ENCODE measurements around the gene RPL21. TPM values are rescaled to one million over a fixed set of nuclear protein-coding genes. Genes with fewer than 3 reads are reported as not detected.
"Not testable (repeated sequence)": the region's sequence is repeated elsewhere in the genome, so short reads cannot be mapped to it uniquely, and the experiment has no call there.

Gene RPL21
- 1,000 to 10,000 TPM; 3,259 to 4,649 (median 3,425) TPM for polyA plus RNA-seq

- Mint-ChIP-seq H3K9me3 (no peaks in the 10 kb centered on the region), H3K4me1 (peaks cover 44 to 65% of the 10 kb centered on the region in 2 donors), H3K36me3 (peaks cover 0 to 7% (median 6%) of the 10 kb centered on the region in 3 donors), H3K27me3 (ENCODE audit: low read depth in 3 of 3) (peaks cover 0 to 20% (median 13%) of the 10 kb centered on the region in 3 donors), H3K4me3 (peak within 1 kb of the TSS; percentile 91 to 99 (median 98)), H3K27ac (peak within 1 kb of the TSS; percentile 97 to 100 (median 100))
- peak; percentile 92 to 93 (median 93) for DNase-seq
Measured at GRCh38 chr13:27251166-27252091, at the start of gene RPL21. Gene RPL21, plus strand, starts transcription at chr13:27251558. Its CDS starts 2,219 bp downstream, at chr13:27253777.

GRCh38 chr13:27201661-27202060 lies 49.7 kb upstream of the RPL21 start:
- Mint-ChIP-seq H3K4me1 (no peaks in the 10 kb centered on the region), H3K27me3 (ENCODE audit: low read depth in 3 of 3) (peaks cover 1 to 14% (median 2%) of the 10 kb centered on the region in 3 donors), H3K36me3 (no peaks in the 10 kb centered on the region), H3K27ac (no peak overlapping the region), H3K9me3 (peaks cover 0 to 3% (median 0%) of the 10 kb centered on the region in 6 donors), H3K4me3 (no peak overlapping the region)
- no peak for DNase-seq

DNA sequence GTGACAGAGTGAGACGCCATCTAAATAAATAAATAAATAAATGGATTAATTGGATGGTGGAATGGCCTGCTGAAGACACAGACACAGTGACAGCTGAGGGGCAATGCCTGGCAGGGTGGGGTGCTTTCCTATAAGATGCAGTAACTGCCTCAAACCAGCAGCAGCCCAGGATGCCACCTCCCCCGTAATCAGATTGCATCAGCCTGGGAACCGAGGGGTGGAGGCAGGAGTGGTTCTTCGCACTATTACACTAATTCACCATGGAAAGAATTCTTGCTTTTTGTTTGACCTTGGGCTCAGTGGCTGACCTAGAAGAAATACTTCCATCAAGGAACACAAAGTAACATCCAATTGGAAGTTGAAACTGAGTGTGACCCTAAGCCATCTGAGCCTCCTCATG lies 48.2 kb upstream of the RPL21 start:
- Mint-ChIP-seq H3K9me3 (no peaks in the 10 kb centered on the region), H3K27ac (no peak overlapping the region), H3K4me3 (no peak overlapping the region), H3K27me3 (ENCODE audit: low read depth in 3 of 3) (peaks cover 0 to 3% (median 2%) of the 10 kb centered on the region in 3 donors), H3K4me1 (no peaks in the 10 kb centered on the region), H3K36me3 (no peaks in the 10 kb centered on the region)
- DNase-seq: no peak

GRCh38 chr13:27203854-27204253 lies 47.5 kb upstream of the RPL21 start:
- no peak for DNase-seq
- Mint-ChIP-seq H3K27ac (no peak overlapping the region), H3K9me3 (no peaks in the 10 kb centered on the region), H3K4me3 (no peak overlapping the region), H3K27me3 (ENCODE audit: low read depth in 3 of 3) (peaks cover 0 to 3% (median 2%) of the 10 kb centered on the region in 3 donors), H3K36me3 (no peaks in the 10 kb centered on the region), H3K4me1 (no peaks in the 10 kb centered on the region)

DNA sequence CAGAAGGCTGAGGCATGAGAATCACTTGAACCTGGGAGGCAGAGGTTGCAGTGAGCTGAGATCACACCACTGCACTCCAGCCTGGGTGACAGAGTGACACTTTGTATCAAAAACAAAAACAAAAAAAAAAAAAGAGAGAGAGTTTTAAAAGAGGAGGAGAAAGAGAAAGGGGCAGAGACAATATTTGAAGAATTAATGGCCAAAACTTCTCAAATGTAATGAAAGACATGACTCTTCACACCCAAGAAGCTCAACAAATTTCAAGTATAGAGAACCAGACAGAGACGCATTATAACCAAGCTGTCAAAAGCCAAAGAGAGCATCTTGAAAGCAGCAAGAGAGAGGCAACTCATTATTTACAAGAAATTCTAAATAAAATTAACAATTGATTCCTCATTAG lies 42.8 kb upstream of the RPL21 start:
- no peak overlapping the region for H3K27ac Mint-ChIP-seq
- peaks cover 15 to 19% of the 10 kb centered on the region in 2 donors for H3K4me1 Mint-ChIP-seq
- no peak for DNase-seq
- H3K9me3 Mint-ChIP-seq: peaks cover 0 to under 1% (median 0%) of the 10 kb centered on the region in 6 donors
- peaks cover 0 to 6% (median 2%) of the 10 kb centered on the region in 3 donors for H3K27me3 Mint-ChIP-seq (ENCODE audit: low read depth in 3 of 3)
- H3K4me3 Mint-ChIP-seq: no peak overlapping the region
- H3K36me3 Mint-ChIP-seq: peaks cover 0 to under 1% (median 0%) of the 10 kb centered on the region in 3 donors

DNA sequence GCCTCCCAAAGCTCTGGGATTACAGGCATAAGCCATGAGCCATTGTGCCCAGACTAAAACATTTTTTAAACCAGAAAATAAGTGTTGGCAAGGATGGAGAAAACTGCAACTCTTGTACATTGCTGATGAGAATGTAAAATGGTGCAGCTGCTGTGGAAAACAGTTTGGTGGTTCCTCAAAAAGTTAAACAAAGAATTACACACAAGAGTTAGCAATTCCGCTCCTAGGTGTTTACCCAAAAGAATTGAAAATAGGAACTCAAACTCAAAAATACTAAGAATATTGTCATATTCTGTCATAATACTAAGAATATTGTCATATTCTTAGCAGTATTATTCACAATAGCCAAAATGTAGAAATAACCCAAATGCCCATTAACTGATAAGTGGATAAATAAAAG lies 40.1 kb upstream of the RPL21 start:
- no peak overlapping the region for H3K27ac Mint-ChIP-seq
- H3K4me3 Mint-ChIP-seq: peak overlapping the region in 1 of 5 donors; percentile 43
- H3K36me3 Mint-ChIP-seq: peaks cover 9 to 18% (median 15%) of the 10 kb centered on the region in 3 donors
- peaks cover 0 to 4% (median 0%) of the 10 kb centered on the region in 3 donors for H3K27me3 Mint-ChIP-seq (ENCODE audit: low read depth in 3 of 3)
- H3K4me1 Mint-ChIP-seq: peaks cover 25 to 29% of the 10 kb centered on the region in 2 donors
- H3K9me3 Mint-ChIP-seq: peaks cover 13 to 23% (median 15%) of the 10 kb centered on the region in 6 donors
- DNase-seq: no peak

- H3K27ac Mint-ChIP-seq: peak overlapping the region in 4 of 6 donors; percentile 77 to 84 (median 80)
- peaks cover 0 to 3% (median 0%) of the 10 kb centered on the region in 3 donors for H3K27me3 Mint-ChIP-seq (ENCODE audit: low read depth in 3 of 3)
- peaks cover 25 to 29% of the 10 kb centered on the region in 2 donors for H3K4me1 Mint-ChIP-seq
Measured at GRCh38 chr13:27211771-27212364, 39.5 kb upstream of the RPL21 start.

DNA sequence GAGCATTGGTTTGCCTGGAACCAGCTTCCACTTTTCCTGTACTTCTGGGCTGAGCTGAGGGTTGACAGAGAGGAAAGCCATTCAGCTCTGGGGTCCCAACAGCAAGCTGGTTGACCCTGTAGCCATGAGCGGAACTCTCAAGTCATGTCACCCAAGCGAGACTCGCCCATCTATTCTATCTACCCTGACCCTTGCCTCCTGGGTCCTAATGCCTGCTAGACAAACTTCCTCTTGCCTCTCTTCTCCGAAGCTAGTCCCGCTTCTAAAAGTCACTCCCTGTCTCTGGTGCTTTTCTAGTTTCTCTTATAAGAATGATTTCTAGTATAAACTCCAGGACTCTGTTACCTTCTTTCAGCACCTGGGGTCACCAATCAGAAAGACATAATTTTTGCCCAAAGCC lies 38.0 kb upstream of the RPL21 start:
- H3K27me3 Mint-ChIP-seq (ENCODE audit: low read depth in 3 of 3); DNase-seq: not testable (repeated sequence)
- H3K27ac Mint-ChIP-seq: peak overlapping the region in 5 of 6 donors; percentile 5 to 79 (median 49)
- peaks cover 25 to 29% of the 10 kb centered on the region in 2 donors for H3K4me1 Mint-ChIP-seq
- peak overlapping the region; percentile 89 to 96 (median 94) for H3K4me3 Mint-ChIP-seq
- H3K36me3 Mint-ChIP-seq: peaks cover 21 to 28% (median 25%) of the 10 kb centered on the region in 3 donors
- peaks cover 17 to 43% (median 33%) of the 10 kb centered on the region in 6 donors for H3K9me3 Mint-ChIP-seq

More at GRCh38 chr13:27211771-27212364, 39.5 kb upstream of the RPL21 start:
- Mint-ChIP-seq H3K36me3 (peaks cover 9 to 18% (median 15%) of the 10 kb centered on the region in 3 donors), H3K9me3 (peaks cover 16 to 29% (median 20%) of the 10 kb centered on the region in 6 donors), H3K4me3 (peak overlapping the region; percentile 89 to 96 (median 94))
- no peak for DNase-seq

DNA sequence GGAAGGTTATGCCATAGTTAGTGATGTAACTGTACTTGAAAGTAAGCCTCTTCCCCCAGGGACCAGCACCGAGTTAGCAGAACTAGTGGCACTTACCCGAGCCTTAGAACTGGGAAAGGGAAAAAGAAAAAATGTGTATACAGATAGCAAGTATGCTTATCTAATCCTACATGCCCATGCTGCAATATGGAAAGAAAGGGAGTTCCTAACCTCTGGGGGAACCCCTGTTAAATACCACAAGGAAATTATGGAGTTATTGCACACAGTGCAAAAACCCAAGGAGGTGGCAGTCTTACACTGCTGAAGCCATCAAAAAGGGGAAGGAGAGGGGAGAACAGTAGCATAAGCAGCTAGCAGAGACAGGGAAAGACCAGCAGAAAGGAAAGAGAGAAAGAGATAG lies 33.6 kb upstream of the RPL21 start:
- not testable (repeated sequence) for H3K4me3 Mint-ChIP-seq; H3K27me3 Mint-ChIP-seq (ENCODE audit: low read depth in 3 of 3); DNase-seq; H3K27ac Mint-ChIP-seq
- H3K9me3 Mint-ChIP-seq: peaks cover 34 to 73% (median 66%) of the 10 kb centered on the region in 6 donors
- peaks cover 38 to 50% (median 41%) of the 10 kb centered on the region in 3 donors for H3K36me3 Mint-ChIP-seq
- peaks cover 17% of the 10 kb centered on the region in 2 donors for H3K4me1 Mint-ChIP-seq

- Mint-ChIP-seq H3K9me3 (peaks cover 32 to 81% (median 71%) of the 10 kb centered on the region in 6 donors), H3K27me3 (ENCODE audit: low read depth in 3 of 3) (peaks cover 0 to 10% (median 2%) of the 10 kb centered on the region in 3 donors), H3K36me3 (peaks cover 38 to 47% (median 41%) of the 10 kb centered on the region in 3 donors)
- not testable (repeated sequence) for H3K4me3 Mint-ChIP-seq, DNase-seq, H3K27ac Mint-ChIP-seq, H3K4me1 Mint-ChIP-seq
Measured at GRCh38 chr13:27218861-27219260, 32.5 kb upstream of the RPL21 start.

DNA sequence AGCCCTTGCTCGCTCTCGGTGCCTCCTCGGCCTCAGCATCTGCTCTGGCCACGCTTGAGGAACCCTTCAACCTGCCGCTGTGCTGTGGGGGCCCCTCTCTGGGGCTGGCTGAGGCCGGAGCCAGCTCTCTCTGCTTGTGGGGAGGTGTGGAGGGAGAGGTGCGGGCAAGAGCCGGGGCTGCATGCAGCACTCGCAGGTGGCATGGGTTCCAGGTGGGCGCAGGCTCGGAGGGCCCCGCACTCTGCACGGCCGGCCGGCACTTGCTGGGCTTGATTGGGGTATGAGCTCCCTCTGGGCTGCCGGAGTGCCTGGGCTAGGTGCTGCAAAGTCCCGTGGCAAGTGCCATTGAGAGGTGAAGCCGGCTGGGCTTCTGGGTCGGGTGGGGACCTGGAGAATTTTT lies 31.7 kb upstream of the RPL21 start:
- H3K4me1 Mint-ChIP-seq: peaks cover 0 to 1% of the 10 kb centered on the region in 2 donors
- H3K27ac Mint-ChIP-seq: no peak overlapping the region
- no peak for DNase-seq
- H3K36me3 Mint-ChIP-seq: peaks cover 35 to 43% (median 37%) of the 10 kb centered on the region in 3 donors
- no peak overlapping the region for H3K4me3 Mint-ChIP-seq
- H3K9me3 Mint-ChIP-seq: peaks cover 32 to 82% (median 69%) of the 10 kb centered on the region in 6 donors
- peaks cover 0 to 10% (median 4%) of the 10 kb centered on the region in 3 donors for H3K27me3 Mint-ChIP-seq (ENCODE audit: low read depth in 3 of 3)

DNA sequence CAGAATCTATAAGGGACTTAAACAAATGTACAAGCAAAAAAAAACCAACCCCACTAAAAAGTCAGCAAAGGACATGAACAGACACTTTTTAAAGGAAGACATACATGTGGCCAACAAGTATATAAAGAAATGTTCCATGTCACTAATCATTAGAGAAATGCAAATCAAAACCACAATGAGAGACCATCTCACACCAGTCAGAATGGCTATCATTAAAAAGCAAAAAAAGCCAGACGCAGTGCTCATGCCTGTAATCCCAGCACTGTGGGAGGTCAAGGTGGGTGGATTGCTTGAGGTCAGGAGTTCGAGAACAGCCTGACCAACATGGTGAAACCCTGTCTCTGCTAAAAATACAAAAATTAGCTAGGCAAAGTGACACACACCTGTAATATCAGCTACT lies 29.3 kb upstream of the RPL21 start:
- peaks cover 20 to 40% (median 31%) of the 10 kb centered on the region in 3 donors for H3K36me3 Mint-ChIP-seq
- H3K4me3 Mint-ChIP-seq, H3K4me1 Mint-ChIP-seq, H3K27ac Mint-ChIP-seq, DNase-seq: not testable (repeated sequence)
- H3K27me3 Mint-ChIP-seq (ENCODE audit: low read depth in 3 of 3): peaks cover 0 to 10% (median 5%) of the 10 kb centered on the region in 3 donors
- peaks cover 22 to 74% (median 60%) of the 10 kb centered on the region in 6 donors for H3K9me3 Mint-ChIP-seq

DNA sequence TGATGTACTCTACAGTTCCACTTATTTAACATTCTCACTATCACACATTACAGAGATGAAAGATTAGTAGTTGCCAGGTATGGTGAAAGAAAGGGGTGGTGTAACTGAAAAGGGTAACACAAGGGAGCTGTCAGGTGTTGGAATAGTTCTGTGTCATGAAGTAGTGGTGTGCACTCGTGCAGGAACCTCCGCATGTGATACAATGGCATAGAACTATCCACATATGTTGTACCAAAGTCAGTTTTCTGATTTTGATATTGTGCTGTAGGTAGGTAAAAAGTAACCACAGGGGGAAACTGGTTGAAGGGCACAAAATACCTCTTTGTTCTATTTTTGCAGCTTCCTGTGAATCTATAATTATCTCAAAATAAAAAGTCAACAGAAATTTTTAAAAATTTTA lies 24.4 kb upstream of the RPL21 start:
- no peak overlapping the region for H3K27ac Mint-ChIP-seq
- peaks cover 10 to 59% (median 44%) of the 10 kb centered on the region in 6 donors for H3K9me3 Mint-ChIP-seq
- H3K4me1 Mint-ChIP-seq: peaks cover 0 to 8% of the 10 kb centered on the region in 2 donors
- H3K4me3 Mint-ChIP-seq: no peak overlapping the region
- DNase-seq: no peak
- H3K27me3 Mint-ChIP-seq (ENCODE audit: low read depth in 3 of 3): peaks cover 0 to 12% (median 8%) of the 10 kb centered on the region in 3 donors
- peaks cover 0 to 4% (median 2%) of the 10 kb centered on the region in 3 donors for H3K36me3 Mint-ChIP-seq

Data from immature natural killer cell (primary cell).